GM23338 (cell line): ENCODE measurements around the gene SFXN5. TPM values are rescaled to one million over a fixed set of nuclear protein-coding genes. Genes with fewer than 3 reads are reported as not detected.

ENCODE experiments used
- ATAC-seq: fragments of 200-7000 bp; cut with Tn5 transposase; 3 replicates; pipeline ENCODE4 v1.9.1; 2020
- DNase-seq: peaks from one replicate; pipeline ENCODE4 v3.0.0-alpha.2; 2015; ENCODE audit warnings: low spot score
- H2AFZ ChIP-seq: fragments of 200-600 bp; sonication (generic); 2 replicates; pipeline ENCODE4 v1.8.0; 2016; ENCODE audit warnings: antibody characterized with exemption, mild to moderate bottlenecking, moderate library complexity
- H3F3A ChIP-seq: fragments of 200-600 bp; sonication (generic); replicated peaks from 2 replicates; pipeline ENCODE4 v1.8.0; 2017; ENCODE audit warnings: antibody characterized with exemption, mixed run types, low read depth
- H3K27ac ChIP-seq: fragments of 200-600 bp; sonication (generic); 2 replicates; pipeline ENCODE4 v1.6.1; 2016; ENCODE audit warnings: low read depth
- H3K27me3 ChIP-seq: fragments of 200-600 bp; sonication (generic); 2 replicates; pipeline ENCODE4 v1.8.0; 2016; ENCODE audit warnings: mild to moderate bottlenecking, mixed run types, moderate library complexity; ENCODE audit not compliant: insufficient read depth
- H3K36me3 ChIP-seq: fragments of 200-600 bp; sonication (generic); 2 replicates; pipeline ENCODE4 v1.8.0; 2016; ENCODE audit warnings: mild to moderate bottlenecking; ENCODE audit not compliant: insufficient read depth
- H3K4me1 ChIP-seq: fragments of 200-600 bp; sonication (generic); 2 replicates; pipeline ENCODE4 v1.8.0; 2016; ENCODE audit warnings: mild to moderate bottlenecking, moderate library complexity; ENCODE audit not compliant: insufficient read depth
- H3K4me2 ChIP-seq: fragments of 200-600 bp; sonication (generic); 2 replicates; pipeline ENCODE4 v1.7.1; 2017; ENCODE audit warnings: mixed run types
- H3K4me3 ChIP-seq: fragments of 200-600 bp; sonication (generic); 2 replicates; pipeline ENCODE4 v1.6.1; 2016; ENCODE audit warnings: mixed run types
- H3K79me2 ChIP-seq: fragments of 200-600 bp; sonication (generic); replicated peaks from 2 replicates; pipeline ENCODE4 v1.8.0; 2017; ENCODE audit warnings: mild to moderate bottlenecking; ENCODE audit not compliant: insufficient read depth
- H3K9me2 ChIP-seq: fragments of 200-600 bp; sonication (generic); 2 replicates; pipeline ENCODE4 v1.8.0; 2017; ENCODE audit not compliant: insufficient read depth
- H4K20me1 ChIP-seq: fragments of 200-600 bp; sonication (generic); replicated peaks from 2 replicates; pipeline ENCODE4 v1.8.0; 2017; ENCODE audit warnings: mild to moderate bottlenecking; ENCODE audit not compliant: insufficient read depth
- H3K27ac Mint-ChIP-seq: 2 replicates; pipeline ENCODE4 v1.8.0; 2020; ENCODE audit warnings: inconsistent platforms, mild to moderate bottlenecking, moderate library complexity, mixed read lengths
- H3K27me3 Mint-ChIP-seq: 3 replicates; pipeline ENCODE4 v1.8.0; 2022; ENCODE audit warnings: low read depth, mild to moderate bottlenecking, moderate library complexity, mixed read lengths, inconsistent platforms; ENCODE audit not compliant: insufficient read depth, poor library complexity
- H3K36me3 Mint-ChIP-seq: 3 replicates; pipeline ENCODE4 v1.8.0; 2021; ENCODE audit warnings: low read depth, mild to moderate bottlenecking, inconsistent platforms, moderate library complexity, mixed read lengths
- H3K4me1 Mint-ChIP-seq: 3 replicates; pipeline ENCODE4 v1.8.0; 2020; ENCODE audit warnings: mild to moderate bottlenecking, inconsistent platforms, mixed read lengths
- H3K4me3 Mint-ChIP-seq: 3 replicates; pipeline ENCODE4 v1.8.0; 2021; ENCODE audit warnings: moderate library complexity, mild to moderate bottlenecking, inconsistent platforms, mixed read lengths
- H3K9me3 Mint-ChIP-seq: 3 replicates; pipeline ENCODE4 v1.8.0; 2020; ENCODE audit warnings: moderate library complexity, mild to moderate bottlenecking, inconsistent platforms, mixed read lengths
- CREB1 ChIP-seq: fragments of 250-450 bp; sonication (Bioruptor Pico); IDR thresholded peaks from 2 replicates; pipeline ENCODE4 v1.5.0; 2020; ENCODE audit warnings: low read depth, mild to moderate bottlenecking, moderate library complexity
- EZH2 ChIP-seq: fragments of 200-600 bp; sonication (generic); IDR thresholded peaks from one replicate; pipeline ENCODE4 v1.8.0; 2017; ENCODE audit warnings: antibody characterized with exemption, mild to moderate bottlenecking, low read depth; ENCODE audit not compliant: unreplicated experiment
- EZH2phosphoT487 ChIP-seq: fragments of 200-600 bp; sonication (generic); IDR thresholded peaks from one replicate; pipeline ENCODE4 v1.8.1; 2018; ENCODE audit warnings: antibody characterized with exemption; ENCODE audit not compliant: unreplicated experiment
- ZNF331 ChIP-seq: fragments of 250-450 bp; sonication (Bioruptor Pico); IDR thresholded peaks from 2 replicates; pipeline ENCODE4 v1.5.0; 2020; ENCODE audit warnings: low read depth, mild to moderate bottlenecking, moderate library complexity
- polyA plus RNA-seq: library from polyadenylated mRNA; unstranded; fragments of >200 nt; fragmentation: Nextera tagmentation; extraction: Ambion mirVana; gene quantifications from 2 replicates; pipeline ENCODE4 v1.2.1, GENCODE V29; 2016
- total RNA-seq: library from RNA; depleted of rRNA; stranded (reverse); fragments of >200 nt; shearing (Covaris generic); gene quantifications from 2 replicates; pipeline ENCODE4 v1.2.3, GENCODE V29; 2014
- TF ChIP-seq, protein P1 (sequence below): fragments of 250-450 bp; sonication (Bioruptor Pico); IDR thresholded peaks from 2 replicates; pipeline ENCODE4 v1.5.0; 2020; ENCODE audit warnings: mild to moderate bottlenecking, moderate library complexity

The SFXN5 gene
- total and polyA plus RNA-seq, 2 experiments from 2014 or later = 23.6 to 25.8 TPM

DNA sequence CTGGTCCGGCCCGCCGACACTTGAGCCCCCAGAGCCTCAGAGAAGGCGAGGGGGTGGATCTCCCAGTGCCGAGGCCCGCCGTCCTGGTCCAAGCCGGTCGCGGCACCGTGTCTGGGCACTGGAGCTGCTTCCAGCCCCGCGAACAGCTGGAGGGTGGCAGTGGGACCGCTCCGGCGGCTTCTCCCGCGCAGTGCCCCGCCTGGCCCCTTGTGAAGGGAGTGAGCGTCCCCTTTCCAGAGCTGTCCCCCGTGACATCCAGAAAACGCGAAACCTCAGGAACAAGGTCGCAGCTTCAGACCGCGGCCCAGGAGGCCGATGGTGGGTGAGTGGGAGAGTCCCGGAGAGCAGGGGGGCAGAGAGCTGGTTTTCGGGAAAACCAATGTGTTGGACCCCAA lies 154.8 kb downstream of the SFXN5 start:
- no peak overlapping the region for H3K27ac ChIP-seq
- no peaks in the 10 kb centered on the region; the same call in 2 of the 3 replicates for H3K36me3 Mint-ChIP-seq
- peak; percentile 5 for ATAC-seq
- H3K4me3 ChIP-seq = peak overlapping the region; percentile 56
- peak overlapping the region; percentile 96 for H3K4me2 ChIP-seq
- peaks cover 28% of the 10 kb centered on the region for H3F3A ChIP-seq
- TF ChIP-seq EZH2phosphoT487 (peak; percentile 78), EZH2 (peak; percentile 92), CREB1 (CRISPR knock-in tag) (no peak)
- no peak overlapping the region for H3K27ac Mint-ChIP-seq
- DNase-seq = peak; percentile 45
- no peaks in the 10 kb centered on the region for H3K79me2 ChIP-seq
- peaks cover 51% of the 10 kb centered on the region for H3K27me3 Mint-ChIP-seq
- H3K9me2 ChIP-seq = no peaks in the 10 kb centered on the region
- H3K4me1 ChIP-seq = peaks cover 45% of the 10 kb centered on the region
- peaks cover 39% of the 10 kb centered on the region for H3K4me1 Mint-ChIP-seq
- peaks cover 99% of the 10 kb centered on the region for H3K27me3 ChIP-seq
- peaks cover 3% of the 10 kb centered on the region; the same call in 2 of the 3 replicates for H3K9me3 Mint-ChIP-seq
- H3K4me3 Mint-ChIP-seq = peak overlapping the region; percentile 87
- H4K20me1 ChIP-seq = peaks cover 7% of the 10 kb centered on the region
- H3K36me3 ChIP-seq = no peaks in the 10 kb centered on the region
- H2AFZ ChIP-seq = peak overlapping the region; percentile 97

DNA sequence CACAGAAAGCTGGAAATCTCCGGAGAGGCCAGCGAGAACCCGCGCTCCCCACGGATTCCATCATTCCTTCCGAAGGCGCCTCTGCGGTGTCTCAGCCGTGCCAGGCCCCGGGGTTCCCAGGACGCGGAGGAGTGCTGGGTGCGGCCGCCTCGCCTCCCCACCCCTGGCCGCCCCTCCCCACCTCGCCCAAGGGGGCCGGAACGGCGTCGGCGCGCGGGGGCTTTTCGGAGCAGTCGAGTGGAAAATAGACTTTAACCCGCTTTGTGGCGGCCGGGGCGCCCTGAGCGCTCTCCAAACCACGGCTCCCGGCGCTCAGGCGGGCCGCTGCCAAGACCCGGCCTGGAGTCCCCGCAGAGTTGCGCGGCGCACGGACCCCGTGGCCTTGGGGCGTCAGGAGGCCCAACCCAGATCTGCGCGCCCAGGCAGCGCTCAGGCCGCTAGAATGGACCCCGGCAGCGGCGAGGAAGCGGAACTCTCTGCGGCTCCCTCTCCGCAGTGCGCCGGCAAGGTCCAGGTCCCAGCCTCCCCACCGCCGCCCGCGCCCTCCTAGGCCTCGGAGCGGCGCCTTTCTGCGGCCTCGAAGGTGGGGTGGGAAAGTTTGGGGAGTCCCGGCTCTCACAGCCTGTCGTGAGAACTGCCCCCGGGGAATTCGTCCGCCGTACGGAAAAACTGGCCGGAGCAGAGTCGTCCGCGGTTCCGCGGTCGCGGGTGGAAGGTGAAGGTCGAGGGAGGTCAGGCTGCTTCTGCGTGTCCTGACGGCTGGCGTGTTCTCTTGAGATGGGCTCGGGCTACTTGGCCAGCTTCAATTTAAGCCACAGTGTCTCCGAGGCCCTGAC lies 155.4 kb downstream of the SFXN5 start:
- Mint-ChIP-seq H3K4me3 (peak overlapping the region; percentile 87), H3K9me3 (peaks cover 3% of the 10 kb centered on the region; the same call in 2 of the 3 replicates), H3K27ac (no peak overlapping the region), H3K4me1 (peaks cover 37% of the 10 kb centered on the region), H3K27me3 (peaks cover 56% of the 10 kb centered on the region), H3K36me3 (no peaks in the 10 kb centered on the region; the same call in 2 of the 3 replicates)
- peak overlapping the region; percentile 96 for H3K4me2 ChIP-seq
- ATAC-seq = peak; percentile 44
- no peaks in the 10 kb centered on the region for H3K79me2 ChIP-seq
- peaks cover 28% of the 10 kb centered on the region for H3F3A ChIP-seq
- peak overlapping the region; percentile 56 for H3K4me3 ChIP-seq
- peaks cover 99% of the 10 kb centered on the region for H3K27me3 ChIP-seq
- DNase-seq = peak; percentile 92
- peaks cover 40% of the 10 kb centered on the region for H3K4me1 ChIP-seq
- H3K36me3 ChIP-seq = no peaks in the 10 kb centered on the region
- TF ChIP-seq CREB1 (CRISPR knock-in tag) (0 out of 2 replicates have a peak, but pooled peaks have one; percentile 35), EZH2phosphoT487 (peak; percentile 1), ZNF331 (CRISPR knock-in tag) (no peak), EZH2 (peak; percentile 7)
- TF ChIP-seq, protein P1, sequence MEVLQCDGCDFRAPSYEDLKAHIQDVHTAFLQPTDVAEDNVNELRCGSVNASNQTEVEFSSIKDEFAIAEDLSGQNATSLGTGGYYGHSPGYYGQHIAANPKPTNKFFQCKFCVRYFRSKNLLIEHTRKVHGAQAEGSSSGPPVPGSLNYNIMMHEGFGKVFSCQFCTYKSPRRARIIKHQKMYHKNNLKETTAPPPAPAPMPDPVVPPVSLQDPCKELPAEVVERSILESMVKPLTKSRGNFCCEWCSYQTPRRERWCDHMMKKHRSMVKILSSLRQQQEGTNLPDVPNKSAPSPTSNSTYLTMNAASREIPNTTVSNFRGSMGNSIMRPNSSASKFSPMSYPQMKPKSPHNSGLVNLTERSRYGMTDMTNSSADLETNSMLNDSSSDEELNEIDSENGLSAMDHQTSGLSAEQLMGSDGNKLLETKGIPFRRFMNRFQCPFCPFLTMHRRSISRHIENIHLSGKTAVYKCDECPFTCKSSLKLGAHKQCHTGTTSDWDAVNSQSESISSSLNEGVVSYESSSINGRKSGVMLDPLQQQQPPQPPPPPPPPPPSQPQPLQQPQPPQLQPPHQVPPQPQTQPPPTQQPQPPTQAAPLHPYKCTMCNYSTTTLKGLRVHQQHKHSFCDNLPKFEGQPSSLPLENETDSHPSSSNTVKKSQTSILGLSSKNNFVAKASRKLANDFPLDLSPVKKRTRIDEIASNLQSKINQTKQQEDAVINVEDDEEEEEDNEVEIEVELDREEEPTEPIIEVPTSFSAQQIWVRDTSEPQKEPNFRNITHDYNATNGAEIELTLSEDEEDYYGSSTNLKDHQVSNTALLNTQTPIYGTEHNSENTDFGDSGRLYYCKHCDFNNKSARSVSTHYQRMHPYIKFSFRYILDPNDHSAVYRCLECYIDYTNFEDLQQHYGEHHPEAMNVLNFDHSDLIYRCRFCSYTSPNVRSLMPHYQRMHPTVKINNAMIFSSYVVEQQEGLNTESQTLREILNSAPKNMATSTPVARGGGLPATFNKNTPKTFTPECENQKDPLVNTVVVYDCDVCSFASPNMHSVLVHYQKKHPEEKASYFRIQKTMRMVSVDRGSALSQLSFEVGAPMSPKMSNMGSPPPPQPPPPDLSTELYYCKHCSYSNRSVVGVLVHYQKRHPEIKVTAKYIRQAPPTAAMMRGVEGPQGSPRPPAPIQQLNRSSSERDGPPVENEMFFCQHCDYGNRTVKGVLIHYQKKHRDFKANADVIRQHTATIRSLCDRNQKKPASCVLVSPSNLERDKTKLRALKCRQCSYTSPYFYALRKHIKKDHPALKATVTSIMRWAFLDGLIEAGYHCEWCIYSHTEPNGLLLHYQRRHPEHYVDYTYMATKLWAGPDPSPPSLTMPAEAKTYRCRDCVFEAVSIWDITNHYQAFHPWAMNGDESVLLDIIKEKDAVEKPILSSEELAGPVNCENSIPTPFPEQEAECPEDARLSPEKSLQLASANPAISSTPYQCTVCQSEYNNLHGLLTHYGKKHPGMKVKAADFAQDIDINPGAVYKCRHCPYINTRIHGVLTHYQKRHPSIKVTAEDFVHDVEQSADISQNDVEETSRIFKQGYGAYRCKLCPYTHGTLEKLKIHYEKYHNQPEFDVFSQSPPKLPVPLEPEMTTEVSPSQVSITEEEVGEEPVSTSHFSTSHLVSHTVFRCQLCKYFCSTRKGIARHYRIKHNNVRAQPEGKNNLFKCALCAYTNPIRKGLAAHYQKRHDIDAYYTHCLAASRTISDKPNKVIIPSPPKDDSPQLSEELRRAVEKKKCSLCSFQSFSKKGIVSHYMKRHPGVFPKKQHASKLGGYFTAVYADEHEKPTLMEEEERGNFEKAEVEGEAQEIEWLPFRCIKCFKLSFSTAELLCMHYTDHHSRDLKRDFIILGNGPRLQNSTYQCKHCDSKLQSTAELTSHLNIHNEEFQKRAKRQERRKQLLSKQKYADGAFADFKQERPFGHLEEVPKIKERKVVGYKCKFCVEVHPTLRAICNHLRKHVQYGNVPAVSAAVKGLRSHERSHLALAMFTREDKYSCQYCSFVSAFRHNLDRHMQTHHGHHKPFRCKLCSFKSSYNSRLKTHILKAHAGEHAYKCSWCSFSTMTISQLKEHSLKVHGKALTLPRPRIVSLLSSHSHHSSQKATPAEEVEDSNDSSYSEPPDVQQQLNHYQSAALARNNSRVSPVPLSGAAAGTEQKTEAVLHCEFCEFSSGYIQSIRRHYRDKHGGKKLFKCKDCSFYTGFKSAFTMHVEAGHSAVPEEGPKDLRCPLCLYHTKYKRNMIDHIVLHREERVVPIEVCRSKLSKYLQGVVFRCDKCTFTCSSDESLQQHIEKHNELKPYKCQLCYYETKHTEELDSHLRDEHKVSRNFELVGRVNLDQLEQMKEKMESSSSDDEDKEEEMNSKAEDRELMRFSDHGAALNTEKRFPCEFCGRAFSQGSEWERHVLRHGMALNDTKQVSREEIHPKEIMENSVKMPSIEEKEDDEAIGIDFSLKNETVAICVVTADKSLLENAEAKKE (CRISPR knock-in tag) = no peak
- H3K27ac ChIP-seq = no peak overlapping the region
- peaks cover 7% of the 10 kb centered on the region for H4K20me1 ChIP-seq
- no peaks in the 10 kb centered on the region for H3K9me2 ChIP-seq
- H2AFZ ChIP-seq = peak overlapping the region; percentile 97
